CD4-positive, alpha-beta T cell treated with Interleukin-1 beta for 1 hour (primary cell): ENCODE measurements around the gene FIBCD1.

Source experiments
- DNase-seq, 2 donors: peaks; one replicate each; pipeline ENCODE4 v3.0.0-alpha.2; 2020 to 2022

Gene FIBCD1

DNA sequence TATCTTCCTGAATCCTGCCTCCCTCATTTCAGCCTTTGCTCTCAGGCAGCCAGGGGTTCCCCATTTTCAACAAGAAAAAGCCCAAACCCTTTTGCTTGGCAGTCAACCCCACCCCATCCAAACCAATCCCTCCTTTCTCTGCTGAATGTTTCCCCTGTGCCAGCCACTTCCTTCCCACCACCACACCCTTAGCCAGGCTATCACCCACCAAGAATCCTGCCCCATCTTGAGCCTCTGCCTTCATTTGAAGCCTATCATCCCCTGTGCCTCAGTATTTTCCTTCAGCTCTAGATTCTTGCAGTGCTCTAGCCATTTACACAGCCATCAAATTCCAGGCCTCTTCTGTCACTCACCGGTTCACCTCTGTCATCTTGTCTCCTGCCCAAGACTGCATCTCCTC, 15.3 kb upstream of the FIBCD1 start:
- no peak for DNase-seq

DNA sequence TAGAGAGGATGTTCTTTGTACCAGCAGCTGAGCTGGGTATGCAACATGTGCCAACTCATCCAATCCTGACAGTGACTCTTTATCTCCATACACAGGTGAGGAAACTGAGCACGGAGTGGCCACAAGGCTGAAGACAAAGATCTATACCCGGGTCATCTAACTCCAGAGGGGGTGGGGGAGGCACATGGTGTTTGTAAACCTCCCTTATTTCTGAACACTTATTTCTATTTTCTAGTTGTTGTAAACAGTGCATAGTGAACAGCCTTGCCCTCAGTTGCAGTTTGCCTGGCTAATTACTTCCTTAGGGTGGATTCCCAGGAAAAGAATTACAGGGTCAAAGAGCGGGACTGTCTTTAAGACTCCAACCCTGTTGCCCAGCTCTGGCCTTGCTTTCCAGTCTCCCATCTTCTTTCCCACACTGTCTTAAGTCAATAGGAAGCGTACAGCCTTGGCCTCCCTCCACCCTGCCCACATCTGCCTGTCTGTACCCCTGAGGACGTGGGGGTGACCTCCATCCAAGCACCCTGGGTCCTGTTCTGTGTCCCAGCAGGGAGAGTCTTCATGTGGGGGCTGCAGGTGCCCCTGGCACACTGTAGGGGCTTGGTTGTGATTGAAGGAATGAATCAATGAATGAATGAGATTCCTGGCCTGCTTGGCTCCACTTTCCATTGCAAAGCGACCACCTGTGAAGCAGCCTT, 13.2 kb upstream of the FIBCD1 start:
- no peak for DNase-seq

DNA sequence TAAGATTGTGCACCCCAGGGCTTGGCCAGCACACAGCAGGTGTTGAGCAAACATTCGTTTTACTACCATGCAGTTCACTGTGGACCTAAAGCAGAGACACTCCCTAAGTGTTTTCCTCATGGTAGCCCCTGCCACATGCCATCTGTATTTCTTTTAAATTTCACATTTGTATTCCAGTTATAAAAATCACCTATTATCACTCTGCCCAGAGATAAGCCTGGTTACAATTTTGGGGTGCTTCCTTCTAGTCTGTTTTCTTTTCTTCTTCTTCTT, 10.9 kb upstream of the FIBCD1 start:
- DNase-seq = no peak

DNA sequence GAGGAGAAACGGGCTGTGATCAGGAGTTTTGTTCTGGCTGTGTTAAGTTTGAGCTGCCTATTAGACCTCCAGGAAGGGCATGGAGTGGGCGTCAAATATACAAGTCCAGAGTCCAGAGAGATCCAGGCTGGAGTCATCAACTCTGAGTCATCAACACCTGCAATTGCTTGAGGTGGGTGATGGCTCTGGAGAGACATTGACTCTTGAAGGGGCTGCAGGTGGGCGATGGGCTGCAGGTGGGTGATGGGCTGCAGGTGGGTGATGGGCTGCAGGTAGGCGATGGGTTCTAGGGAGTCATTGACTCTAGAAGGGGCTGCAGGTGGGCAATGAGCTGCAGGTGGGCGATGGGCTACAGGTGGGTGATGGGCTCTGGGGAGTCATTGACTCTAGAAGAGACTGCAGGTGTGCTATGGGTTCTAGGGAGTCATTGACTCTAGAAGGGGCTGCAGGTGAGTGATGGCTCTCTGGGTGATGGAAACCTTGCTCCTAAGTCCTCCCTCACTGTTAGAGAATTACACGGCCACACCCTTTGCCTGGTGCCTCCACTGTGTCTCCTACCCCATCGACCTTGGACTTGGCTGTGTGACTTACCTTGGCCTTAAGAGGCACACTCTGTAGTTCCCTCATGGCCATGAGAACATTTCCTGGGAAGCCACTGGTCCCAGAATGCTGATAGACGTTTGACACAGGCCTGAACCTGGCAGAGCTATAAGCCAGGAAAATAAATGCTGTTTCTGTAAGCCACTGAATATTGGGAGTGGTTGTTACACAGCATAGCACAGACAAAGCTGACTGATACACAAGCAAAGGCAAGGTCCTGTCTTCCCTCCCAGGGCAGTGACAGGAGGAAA, 10.4 kb upstream of the FIBCD1 start:
- no peak for DNase-seq

DNA sequence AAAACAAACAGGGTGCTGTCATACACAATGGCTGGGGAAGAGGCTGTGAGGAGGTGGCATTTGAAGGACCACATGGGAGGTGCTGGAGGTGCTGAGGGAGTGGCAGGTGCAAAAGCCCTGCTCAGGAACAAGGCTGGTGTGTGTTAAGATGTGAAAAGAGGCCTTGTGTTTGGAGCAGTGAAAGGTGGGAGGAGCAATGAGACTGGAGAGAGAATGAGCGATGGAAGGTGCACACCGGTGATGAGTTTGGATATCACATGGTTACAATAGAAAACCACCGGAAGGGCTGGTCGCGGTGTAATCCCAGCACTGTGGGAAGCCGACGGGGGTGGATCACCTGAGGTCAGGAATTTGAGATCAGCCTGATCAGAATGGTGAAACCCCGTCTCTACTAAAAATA, 9.2 kb upstream of the FIBCD1 start:
- no peak for DNase-seq

DNA sequence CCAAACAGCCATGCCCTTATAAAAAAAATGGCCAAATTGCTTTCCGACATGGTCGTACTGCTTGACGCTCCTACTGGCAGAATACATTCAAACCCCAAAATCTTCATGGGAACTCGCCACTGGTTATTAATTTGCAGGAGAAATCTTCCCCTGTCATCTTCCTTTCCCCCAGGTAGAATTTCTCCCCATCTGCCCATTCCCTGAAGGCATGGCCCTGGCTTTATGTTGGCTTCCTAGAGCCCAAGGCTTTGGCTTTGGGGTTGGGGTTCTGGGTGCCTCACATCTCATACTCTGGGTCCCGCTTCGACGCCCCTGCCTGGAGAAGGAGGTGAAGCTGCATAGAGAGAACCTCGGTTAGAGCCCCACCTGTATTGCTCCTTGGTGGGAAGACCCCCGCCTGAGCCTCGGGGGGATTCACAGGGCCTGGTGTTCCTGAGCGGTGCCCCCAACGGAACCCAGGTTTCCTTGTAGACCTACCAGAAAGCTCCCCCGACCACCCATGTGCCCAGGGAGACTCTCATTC, 8.6 kb upstream of the FIBCD1 start:
- DNase-seq = no peak

DNA sequence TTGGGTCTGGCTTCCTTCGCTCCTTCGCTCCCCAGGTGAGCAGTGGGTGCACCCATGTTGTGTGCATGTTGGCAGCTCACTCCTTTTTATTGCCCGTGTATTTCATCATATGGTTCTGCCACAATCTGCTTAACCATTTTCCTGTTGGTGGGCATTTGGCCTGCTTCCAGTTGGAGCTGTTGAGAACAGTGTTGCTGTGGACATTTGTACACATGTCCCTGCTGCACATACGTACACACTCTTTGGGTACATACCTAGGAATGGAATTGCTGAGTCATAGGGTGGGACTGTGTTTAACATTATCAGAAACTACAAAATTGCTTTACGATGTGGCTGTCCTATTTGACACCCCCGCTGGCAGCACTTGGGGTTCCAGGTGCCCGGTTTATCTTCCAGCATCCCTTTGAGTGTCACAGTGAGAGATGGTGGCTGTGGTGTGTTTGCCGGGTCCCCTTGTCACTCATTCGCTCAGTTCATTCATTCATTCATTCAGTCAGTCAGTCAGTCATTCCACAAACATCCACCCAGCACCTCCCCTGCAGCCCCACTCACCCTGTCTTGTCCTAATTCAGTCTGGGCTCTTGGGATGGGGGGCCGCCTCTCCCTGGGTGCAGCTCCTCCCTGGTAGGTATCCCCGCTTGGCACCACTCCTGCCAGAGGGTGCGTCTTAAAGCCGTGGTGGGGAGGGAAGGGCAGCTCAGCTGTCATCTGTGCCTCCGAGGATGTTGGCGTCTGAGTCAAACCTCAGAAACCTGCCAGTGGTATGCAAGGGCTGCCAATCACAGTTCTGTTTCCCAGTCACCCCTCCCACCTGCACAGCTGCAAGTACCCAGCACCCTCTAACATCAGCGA, 7.9 kb upstream of the FIBCD1 start:
- DNase-seq = no peak

DNA sequence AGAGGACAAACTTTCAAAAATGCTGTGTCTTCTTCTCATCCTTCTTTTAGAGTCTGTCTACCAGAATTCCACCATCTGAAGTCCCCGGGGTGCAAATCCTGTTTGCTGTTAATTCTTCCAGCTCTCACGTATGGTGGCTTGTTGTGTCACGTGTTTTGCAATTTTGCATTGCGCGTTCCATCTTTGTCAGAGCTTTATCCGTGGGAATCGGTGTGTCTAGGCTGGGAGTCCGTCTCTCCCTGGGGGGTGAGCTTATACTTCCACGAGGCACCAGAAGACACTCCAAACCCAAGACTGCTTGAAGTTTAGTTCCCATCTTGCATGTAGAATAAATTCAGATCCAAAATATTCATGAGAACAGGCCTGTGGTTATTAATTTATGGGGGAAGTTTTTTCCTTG, 6.1 kb upstream of the FIBCD1 start:
- DNase-seq = no peak

DNA sequence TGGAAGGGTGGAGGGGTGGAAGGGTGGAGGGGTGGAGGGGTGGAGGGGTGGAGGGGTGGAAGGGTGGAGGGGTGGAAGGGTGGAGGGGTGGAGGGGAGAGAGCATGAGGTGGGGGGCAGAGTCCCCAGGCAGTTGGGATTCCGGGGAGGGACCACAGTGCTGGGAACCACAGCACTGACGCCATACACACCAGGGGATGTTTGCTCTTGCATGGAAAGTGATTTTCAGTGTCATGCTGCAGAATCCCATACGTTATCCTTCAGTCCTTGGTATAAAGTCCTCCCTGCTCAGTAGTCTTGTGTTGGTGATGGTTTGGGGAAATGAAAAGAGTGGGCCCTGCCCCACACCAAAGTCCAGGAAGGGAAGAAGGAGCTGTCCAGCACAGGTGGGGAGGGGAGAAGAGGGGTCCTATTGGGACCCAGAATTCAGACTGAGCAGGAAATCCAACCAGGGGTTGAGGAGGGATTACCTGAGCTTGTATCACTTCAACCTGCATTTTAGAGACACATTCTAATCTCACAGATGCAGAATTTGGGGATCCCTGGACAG, 5.5 kb upstream of the FIBCD1 start:
- DNase-seq = no peak

DNA sequence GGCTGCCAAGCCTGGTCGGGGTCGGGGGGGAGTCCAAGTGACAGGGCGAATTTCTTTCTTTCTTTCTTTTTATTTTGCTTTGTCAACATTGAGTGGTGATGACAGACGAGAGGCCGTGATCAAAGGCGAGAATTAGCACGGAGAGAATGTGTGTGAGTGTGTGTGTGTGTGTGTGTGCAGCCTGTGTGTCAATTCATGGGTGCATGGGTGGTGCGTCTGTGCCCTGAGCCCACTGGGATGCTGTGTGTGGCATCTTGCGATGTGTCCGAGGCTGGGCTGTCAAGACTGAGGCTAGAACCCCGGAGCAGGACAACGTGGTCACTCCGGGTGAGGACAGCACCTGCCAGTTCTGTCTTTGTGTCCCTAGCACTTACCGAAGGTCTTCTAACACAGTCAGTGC, 4.7 kb upstream of the FIBCD1 start:
- DNase-seq = no peak

DNA sequence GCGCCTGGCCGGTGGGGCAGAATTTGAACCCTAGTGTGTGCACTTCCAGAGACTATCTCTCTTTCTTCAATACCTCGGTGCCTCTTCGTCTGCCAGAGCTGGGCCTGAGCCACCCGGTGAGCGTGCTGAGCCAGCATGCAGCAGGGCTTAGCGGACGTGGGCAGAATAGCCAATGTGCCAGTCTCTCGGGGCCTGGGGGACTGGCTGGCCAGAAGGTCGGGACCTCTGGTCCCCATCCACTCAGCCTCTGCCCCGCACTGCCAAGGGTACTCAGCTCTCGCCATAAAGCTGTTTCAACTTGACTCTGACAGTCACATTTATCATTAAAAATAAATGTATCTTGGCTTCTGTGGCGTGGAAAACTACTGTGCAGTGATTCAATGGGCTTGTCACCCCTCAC, 4.2 kb upstream of the FIBCD1 start:
- no peak for DNase-seq

DNA sequence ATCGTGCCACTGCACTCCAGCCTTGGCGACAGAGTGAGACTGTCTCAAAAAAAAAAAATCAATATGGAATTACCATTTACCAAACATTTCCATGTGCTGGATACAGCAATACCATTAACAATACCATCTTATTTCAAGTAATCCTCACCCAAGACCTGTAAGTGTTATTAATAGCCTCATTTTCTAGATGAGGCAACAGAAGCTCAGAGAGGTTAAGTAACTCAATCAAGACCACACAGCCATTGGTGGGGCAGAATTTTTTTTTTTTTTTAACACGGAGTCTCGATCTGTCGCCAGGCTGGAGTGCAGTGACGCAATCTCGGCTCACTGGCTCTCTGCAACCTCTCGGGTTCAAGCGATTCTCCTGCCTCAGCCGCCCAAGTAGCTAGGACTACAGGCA, 3.6 kb upstream of the FIBCD1 start:
- DNase-seq = no peak

DNA sequence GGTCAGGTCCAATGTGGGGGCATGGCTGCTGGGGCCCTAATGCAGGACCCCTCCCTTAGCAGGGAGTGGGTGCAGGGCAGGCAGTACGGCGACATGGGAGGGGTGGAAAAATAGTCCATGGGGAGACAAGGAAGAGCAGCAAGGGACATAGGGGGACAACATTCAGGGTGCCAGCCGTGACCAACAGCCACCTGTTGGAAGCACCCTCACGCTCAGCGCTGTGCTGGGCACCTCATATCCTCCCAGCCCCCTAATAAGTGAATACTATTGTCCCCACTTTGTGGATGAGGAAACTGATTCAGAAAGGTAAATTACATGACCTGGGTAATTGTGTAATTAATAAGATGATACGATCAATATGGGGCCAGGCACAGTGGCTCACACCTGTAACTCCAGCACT, 3.0 kb upstream of the FIBCD1 start:
- no peak for DNase-seq

DNA sequence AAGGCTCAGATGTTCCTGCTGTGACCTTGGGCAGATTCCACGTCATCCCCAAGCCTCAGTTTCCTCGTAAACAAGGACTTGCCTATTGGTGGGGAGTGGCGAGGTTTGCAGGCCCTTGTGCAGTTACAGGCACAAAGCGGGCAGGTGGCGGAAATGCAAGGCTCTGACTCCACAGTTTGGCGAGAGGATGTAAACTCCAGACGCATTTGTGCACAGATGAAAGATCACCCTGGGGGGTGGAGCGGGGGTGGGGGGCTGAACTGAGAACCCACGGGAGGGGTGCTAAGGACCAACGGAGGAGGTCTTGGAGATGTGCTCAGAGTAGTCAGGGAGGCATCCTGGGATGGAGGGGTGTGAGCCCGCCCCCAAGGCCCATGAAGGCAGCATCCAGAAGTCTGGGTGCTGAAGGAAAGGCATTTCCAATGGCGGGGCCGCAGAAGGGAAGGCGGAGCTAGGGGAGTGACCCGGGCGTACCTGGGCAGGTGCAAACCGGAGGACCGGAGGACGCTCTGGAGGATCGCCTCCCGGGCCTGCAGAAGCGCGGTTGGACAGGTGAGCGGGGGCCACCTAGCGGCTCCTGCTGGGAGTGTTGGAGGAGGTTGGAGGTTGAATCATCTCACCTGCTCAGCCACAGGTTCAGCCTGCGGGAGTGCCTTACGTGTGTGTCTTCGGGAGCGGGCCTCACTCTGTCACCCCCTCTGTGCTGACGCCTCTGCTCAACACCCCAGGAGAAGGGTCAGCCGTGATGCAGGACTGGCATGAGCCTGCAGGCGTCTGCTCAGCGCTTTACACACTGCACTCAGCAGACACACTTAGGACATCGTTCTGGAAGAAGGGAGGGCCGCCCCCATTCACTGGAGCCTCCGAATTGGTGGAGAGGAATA, 1.9 kb upstream of the FIBCD1 start:
- DNase-seq = peak; percentile 58 to 65

DNA sequence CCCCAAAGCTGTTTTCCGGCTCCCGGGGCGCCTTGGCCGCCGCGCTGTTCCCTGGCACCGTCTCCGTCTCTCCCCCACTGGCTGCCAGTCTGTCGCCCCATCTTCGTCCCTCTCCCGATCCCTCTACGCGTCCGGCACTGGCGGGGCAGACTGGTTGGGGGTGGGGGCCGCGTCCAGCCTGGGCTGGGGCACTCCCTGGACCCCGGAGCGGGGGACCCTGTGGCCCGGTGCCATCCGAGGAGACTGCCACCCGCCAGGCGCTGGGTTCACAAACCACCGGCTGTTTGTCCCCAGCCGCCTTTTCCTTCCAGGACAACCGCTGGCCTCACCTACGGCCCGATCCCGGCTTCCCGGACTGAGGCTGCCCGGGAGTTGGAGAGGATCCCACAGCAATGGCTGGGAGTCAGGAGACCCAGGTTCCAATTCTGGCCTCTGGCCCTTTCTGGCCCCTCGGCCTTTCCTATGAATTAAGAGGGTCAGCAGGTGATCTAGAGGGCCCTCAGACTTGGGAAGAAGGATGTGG, 1.0 kb upstream of the FIBCD1 start:
- no peak for DNase-seq

DNA sequence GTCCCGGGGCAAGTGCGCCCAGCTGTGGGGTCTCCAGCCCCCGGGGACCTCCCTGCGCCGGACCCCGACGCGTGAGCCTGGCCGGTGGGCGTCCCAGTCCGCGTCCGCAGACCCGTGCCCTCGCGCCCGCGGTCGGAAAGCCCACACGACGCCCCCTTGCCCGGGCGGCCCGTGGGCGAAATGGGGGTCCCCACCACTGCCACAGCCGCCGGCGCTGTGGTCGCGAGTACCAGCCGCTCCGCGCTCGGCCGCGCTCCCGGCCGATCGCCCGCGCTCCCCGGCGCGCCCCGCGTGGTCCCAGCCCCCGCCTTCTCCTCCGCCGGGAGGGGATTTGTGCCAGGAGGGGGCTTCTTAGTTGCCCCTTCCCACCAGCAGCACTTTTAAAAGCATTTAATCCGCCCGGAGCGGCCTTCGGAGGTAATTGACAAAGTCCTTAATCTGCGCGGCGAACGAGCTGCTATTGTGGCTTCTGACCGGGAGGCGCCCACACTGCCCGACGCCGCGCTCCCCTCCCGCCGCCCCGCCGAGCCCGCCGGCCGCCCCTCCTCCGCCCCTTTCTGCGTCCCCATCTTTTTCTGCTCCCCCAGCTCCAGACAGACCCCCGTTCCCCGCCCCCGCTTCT, 469 bp upstream of the FIBCD1 start:
- no peak for DNase-seq

DNA sequence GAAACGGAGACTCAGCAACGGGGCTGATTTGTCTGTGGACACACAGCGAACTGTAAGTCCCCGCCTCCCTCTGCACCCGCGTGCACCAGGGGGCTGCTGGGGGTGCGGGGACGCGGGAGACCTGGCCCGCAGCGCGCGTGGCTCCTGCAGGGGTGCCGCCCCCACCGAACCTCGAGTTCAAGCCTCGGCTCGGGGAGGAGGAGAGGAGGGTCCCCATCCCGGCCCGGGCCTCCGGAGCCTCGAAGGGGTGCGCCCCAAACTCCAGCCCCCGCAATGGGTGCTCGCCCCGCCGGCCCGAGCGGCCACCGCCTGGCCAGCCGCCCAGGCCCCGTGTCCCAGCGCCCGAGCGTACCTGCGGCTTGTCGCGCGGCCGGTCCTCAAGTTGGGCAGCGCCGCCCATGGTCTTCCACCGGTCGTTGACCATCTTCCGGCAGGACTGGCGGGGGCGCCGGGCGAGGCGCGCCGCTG, 829 bp downstream of the FIBCD1 start:
- DNase-seq = no peak

DNA sequence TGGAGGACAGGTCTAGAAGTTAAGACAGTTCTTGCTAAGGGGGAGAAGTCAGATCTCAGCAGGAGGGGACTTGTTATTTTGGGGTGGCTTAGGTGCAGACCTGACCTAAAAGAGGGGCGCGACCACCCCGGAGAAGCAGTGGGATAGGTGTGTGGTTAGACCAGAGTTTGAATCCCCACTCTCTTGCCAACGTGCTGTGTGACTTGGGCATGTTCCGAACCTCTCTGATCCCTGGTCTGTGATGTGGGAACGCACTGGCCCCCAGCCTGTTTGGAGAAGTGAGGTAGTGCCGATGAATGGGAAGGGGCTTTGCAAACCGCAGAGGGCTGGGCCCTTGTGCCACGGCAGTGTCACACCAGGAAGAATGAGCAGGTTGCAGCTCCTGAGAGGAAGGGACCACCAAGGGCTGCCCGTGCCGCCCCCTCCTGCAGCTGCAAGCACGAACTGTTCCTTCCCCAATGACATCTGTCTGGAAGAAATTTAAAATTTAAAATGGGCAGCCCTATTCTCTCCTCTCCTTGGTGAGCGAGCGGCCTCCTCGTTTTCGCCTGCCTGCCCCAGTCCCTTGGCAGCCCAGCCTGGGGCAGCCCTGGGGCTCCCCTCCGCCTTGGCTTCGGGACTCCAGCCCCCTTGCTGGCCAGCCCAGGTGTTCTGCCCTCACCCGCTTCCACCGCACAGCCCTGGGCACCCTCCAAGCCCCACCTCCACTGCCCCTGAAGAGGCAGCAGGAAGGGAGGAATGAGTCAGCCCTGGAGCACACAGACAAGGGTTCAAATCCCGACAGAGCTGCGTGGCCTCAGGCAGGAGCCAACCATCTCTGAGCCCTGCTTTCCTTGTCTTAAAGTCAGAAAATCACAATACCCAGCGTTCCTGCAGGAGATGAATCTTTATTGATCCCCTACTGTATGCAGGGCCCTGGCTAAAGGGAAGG, 1.6 kb downstream of the FIBCD1 start:
- DNase-seq = no peak

DNA sequence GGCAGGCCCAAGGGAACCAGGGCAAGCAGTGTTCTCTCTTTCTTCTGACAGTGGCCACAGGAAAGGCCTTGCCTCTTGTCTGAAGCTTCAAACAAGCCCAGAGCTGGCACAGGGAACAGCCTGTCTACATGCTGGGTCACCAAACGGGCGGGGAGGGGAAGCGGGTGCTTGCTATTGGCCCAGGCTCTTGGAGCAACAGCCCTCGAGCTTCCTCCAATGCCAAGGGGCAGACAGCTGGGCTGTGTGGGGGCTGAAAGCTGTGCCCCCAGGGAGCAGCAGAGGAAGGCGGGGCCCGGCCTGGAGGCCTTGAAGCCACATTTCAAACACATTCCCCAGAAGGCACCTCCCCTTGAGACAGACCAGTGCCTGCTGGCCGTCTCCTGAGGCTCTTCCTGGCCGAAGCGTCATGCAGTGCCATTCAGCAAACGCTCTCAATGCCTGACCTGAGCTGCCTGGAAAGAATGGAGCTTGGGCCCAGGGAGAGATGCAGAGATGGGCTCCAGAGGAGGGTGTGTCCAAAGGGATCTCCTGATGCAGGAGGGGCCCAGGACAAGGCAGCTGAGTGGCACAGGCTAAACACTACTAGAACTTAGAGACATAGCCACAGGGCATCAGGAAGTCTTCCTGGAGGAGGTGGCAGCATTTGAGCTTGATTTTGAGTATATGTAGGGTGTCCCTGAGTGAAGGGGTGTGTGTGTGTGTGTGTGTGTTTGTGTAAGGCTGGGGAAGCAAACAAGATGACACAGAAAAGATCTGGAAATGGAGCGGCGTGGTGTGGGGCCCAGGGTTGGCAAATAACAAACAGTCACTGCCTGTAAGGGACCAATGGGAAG, 2.5 kb downstream of the FIBCD1 start:
- no peak for DNase-seq
